Osteoblast (primary cell): ENCODE measurements around the gene FAR1. TPM values are rescaled to one million over a fixed set of nuclear protein-coding genes. Genes with fewer than 3 reads are reported as not detected.

Source experiments
- DNase-seq: peaks from one replicate; pipeline ENCODE4 v3.0.0; 2011; ENCODE audit warnings: low spot score, mixed read lengths; ENCODE audit not compliant: insufficient read length; ENCODE audit errors: missing footprints
- H2AFZ ChIP-seq: 2 replicates; pipeline ENCODE4 v1.6.0; 2011; ENCODE audit warnings: mild to moderate bottlenecking, low read length
- H3K27ac ChIP-seq: 2 replicates; pipeline ENCODE4 v1.5.1; 2011; ENCODE audit warnings: mild to moderate bottlenecking, low read depth, low read length, moderate library complexity
- H3K27me3 ChIP-seq: 2 replicates; pipeline ENCODE4 v1.6.0; 2012; ENCODE audit warnings: mild to moderate bottlenecking, control low read depth, inconsistent platforms, low read length, moderate library complexity; ENCODE audit not compliant: insufficient read depth
- H3K36me3 ChIP-seq: 2 replicates; pipeline ENCODE4 v1.5.1; 2011; ENCODE audit warnings: mild to moderate bottlenecking, low read length, control low read depth, moderate library complexity; ENCODE audit not compliant: insufficient read depth
- H3K4me1 ChIP-seq: 2 replicates; pipeline ENCODE4 v1.5.1; 2011; ENCODE audit warnings: mild to moderate bottlenecking, low read length, control low read depth, moderate library complexity; ENCODE audit not compliant: insufficient read depth
- H3K4me2 ChIP-seq: 2 replicates; pipeline ENCODE4 v1.6.0; 2011; ENCODE audit warnings: mild to moderate bottlenecking, low read length; ENCODE audit not compliant: insufficient read depth
- H3K4me3 ChIP-seq: fragments of 200-600 bp; sonication (generic); 3 replicates; pipeline ENCODE4 v1.5.1; 2012; ENCODE audit warnings: mild to moderate bottlenecking, low read length, inconsistent platforms; ENCODE audit not compliant: insufficient read depth
- H3K79me2 ChIP-seq: 2 replicates; pipeline ENCODE4 v1.6.0; 2012; ENCODE audit warnings: mild to moderate bottlenecking, low read length, control low read depth, inconsistent platforms; ENCODE audit not compliant: insufficient read depth
- H3K9me3 ChIP-seq: 2 replicates; pipeline ENCODE4 v1.5.1; 2011; ENCODE audit warnings: low read depth, low read length, control low read depth
- H4K20me1 ChIP-seq: 2 replicates; pipeline ENCODE4 v1.6.0; 2012; ENCODE audit warnings: mild to moderate bottlenecking, low read length, control low read depth; ENCODE audit not compliant: insufficient read depth
- total RNA-seq: library from RNA; depleted of rRNA; stranded (reverse); fragments of >200 nt; gene quantifications from 2 replicates; pipeline ENCODE4 v1.2.3, GENCODE V29; 2012
- TF ChIP-seq, protein P1 (sequence below): IDR thresholded peaks from 2 replicates; pipeline ENCODE4 v1.5.1; 2011; ENCODE audit warnings: mild to moderate bottlenecking, low read depth, low read length, moderate library complexity; ENCODE audit errors: extremely low read depth

FAR1 gene
- total RNA-seq, 1 donor: 61.9 TPM

DNA sequence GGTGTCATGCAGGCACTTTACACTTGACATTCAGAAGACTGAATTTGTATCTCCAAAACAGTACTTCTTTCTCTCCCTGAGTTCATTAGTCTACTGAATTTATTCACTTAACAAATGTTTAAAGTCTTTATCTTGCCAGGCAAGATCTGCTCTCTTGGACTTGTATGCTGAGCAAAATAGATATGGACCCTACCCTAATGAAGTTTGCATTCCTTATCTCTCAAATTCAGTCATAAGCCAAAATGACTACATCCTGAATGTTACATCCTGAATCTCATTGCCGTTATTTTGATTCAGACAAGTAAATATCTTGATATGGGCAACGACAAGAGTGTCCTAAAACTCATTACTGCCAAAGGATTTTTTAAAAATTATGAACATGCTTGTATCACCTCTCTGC, 29.7 kb downstream of the FAR1 start:
- H3K36me3 ChIP-seq: peaks cover 12% of the 10 kb centered on the region
- peaks cover 24% of the 10 kb centered on the region for H3K79me2 ChIP-seq
- TF ChIP-seq, protein P1, sequence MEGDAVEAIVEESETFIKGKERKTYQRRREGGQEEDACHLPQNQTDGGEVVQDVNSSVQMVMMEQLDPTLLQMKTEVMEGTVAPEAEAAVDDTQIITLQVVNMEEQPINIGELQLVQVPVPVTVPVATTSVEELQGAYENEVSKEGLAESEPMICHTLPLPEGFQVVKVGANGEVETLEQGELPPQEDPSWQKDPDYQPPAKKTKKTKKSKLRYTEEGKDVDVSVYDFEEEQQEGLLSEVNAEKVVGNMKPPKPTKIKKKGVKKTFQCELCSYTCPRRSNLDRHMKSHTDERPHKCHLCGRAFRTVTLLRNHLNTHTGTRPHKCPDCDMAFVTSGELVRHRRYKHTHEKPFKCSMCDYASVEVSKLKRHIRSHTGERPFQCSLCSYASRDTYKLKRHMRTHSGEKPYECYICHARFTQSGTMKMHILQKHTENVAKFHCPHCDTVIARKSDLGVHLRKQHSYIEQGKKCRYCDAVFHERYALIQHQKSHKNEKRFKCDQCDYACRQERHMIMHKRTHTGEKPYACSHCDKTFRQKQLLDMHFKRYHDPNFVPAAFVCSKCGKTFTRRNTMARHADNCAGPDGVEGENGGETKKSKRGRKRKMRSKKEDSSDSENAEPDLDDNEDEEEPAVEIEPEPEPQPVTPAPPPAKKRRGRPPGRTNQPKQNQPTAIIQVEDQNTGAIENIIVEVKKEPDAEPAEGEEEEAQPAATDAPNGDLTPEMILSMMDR: no peak
- H3K9me3 ChIP-seq: no peaks in the 10 kb centered on the region
- peaks cover 2% of the 10 kb centered on the region for H4K20me1 ChIP-seq
- H3K27me3 ChIP-seq: no peaks in the 10 kb centered on the region
- no peak overlapping the region for H3K27ac ChIP-seq
- no peaks in the 10 kb centered on the region for H3K4me1 ChIP-seq
- no peak overlapping the region for H3K4me2 ChIP-seq
- H3K4me3 ChIP-seq: no peak overlapping the region
- no peak for DNase-seq
- no peak overlapping the region for H2AFZ ChIP-seq

DNA sequence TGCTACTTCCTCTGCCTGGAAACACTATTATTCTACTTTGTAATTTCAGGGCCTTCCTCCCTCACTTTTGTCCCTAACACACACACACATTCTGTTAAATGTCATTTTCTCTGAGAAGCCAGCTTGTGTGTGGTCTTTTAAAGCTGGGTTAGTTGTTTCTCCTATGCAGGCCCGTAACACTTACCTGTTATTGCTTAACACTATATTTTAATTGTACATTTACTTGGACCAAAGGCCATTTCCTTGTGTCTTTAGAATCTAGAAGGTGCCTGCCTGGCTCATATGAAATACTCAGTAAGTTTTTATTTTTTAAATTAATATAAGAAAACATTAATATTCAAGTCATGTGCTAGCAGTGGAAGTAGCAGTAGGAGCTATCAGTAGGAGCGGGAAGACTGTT, 30.6 kb downstream of the FAR1 start:
- Histone ChIP-seq H2AFZ (no peak overlapping the region), H3K9me3 (no peaks in the 10 kb centered on the region), H3K27ac (no peak overlapping the region), H3K27me3 (no peaks in the 10 kb centered on the region), H3K79me2 (peaks cover 16% of the 10 kb centered on the region), H4K20me1 (no peaks in the 10 kb centered on the region), H3K4me1 (no peaks in the 10 kb centered on the region), H3K4me2 (no peak overlapping the region), H3K36me3 (peaks cover 12% of the 10 kb centered on the region), H3K4me3 (no peak overlapping the region)
- TF ChIP-seq, protein P1: no peak
- DNase-seq: no peak

DNA sequence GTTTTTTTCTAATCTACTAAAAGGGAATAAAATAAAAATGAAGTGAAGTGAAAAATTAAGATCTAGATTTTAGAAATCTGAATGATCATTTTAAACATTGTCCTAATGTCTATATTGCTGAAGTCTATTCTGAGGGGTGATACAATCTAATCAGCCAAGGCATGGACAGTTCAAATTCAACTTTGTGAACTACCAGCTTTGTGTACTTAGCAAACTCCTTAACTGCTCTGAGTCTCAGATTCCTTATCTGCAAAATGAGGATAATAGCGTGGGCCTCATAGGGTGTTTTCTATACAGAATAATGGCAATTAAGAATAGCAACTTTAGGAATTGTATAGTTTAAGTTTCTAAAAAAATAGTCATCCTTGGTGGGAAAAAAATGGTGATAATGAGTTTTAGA, 31.4 kb downstream of the FAR1 start:
- DNase-seq: no peak
- no peak overlapping the region for H2AFZ ChIP-seq
- H3K4me3 ChIP-seq: no peak overlapping the region
- no peak overlapping the region for H3K4me2 ChIP-seq
- no peaks in the 10 kb centered on the region for H4K20me1 ChIP-seq
- H3K9me3 ChIP-seq: no peaks in the 10 kb centered on the region
- no peaks in the 10 kb centered on the region for H3K4me1 ChIP-seq
- peaks cover 8% of the 10 kb centered on the region for H3K79me2 ChIP-seq
- TF ChIP-seq, protein P1: no peak
- no peak overlapping the region for H3K27ac ChIP-seq
- H3K27me3 ChIP-seq: no peaks in the 10 kb centered on the region
- peaks cover 10% of the 10 kb centered on the region for H3K36me3 ChIP-seq

DNA sequence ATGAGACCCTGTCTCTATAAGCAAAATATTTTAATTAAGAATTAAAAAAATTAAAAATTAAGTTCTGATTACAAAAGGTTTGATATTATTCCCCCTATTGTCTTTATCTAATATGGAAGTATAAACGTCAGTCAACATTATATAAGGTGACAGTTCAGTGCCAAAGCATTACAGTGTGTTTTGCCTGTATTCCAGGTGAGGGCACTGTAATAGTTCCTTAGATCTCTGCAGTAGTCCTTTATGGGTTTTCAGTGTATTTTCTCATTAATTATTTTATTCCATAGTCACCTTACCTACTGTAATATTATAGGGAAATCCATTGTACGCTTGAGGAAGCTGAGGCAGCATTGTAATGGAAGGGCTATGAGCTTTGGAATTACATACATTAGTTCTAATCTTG, 33.0 kb downstream of the FAR1 start:
- no peak overlapping the region for H3K4me3 ChIP-seq
- H3K27ac ChIP-seq: no peak overlapping the region
- H3K36me3 ChIP-seq: no peaks in the 10 kb centered on the region
- H3K4me2 ChIP-seq: no peak overlapping the region
- no peaks in the 10 kb centered on the region for H3K4me1 ChIP-seq
- H3K79me2 ChIP-seq: peaks cover 3% of the 10 kb centered on the region
- H3K27me3 ChIP-seq: no peaks in the 10 kb centered on the region
- no peak overlapping the region for H2AFZ ChIP-seq
- no peak for DNase-seq
- TF ChIP-seq, protein P1: no peak
- H4K20me1 ChIP-seq: no peaks in the 10 kb centered on the region
- no peaks in the 10 kb centered on the region for H3K9me3 ChIP-seq
